Skeletal muscle tissue (tissue), 5 donors: ENCODE data around the gene SKP1. TPM values are rescaled to one million over a fixed set of nuclear protein-coding genes. Genes with fewer than 3 reads are reported as not detected.

Source experiments
- H3K27ac ChIP-seq: one replicate; pipeline ENCODE4 v1.7.0; 2013; ENCODE audit warnings: mild to moderate bottlenecking, low read depth, low read length, inconsistent platforms
- H3K27me3 ChIP-seq, 3 donors: one replicate each; pipeline ENCODE4 v1.7.0; 2013; ENCODE audit warnings: low read length in 3 of 3; ENCODE audit not compliant: control insufficient read depth in 3 of 3, insufficient read depth in 3 of 3
- H3K36me3 ChIP-seq, 3 donors: one replicate each; pipeline ENCODE4 v1.7.0; 2013; ENCODE audit warnings: low read length in 3 of 3; ENCODE audit not compliant: control insufficient read depth in 3 of 3, insufficient read depth in 3 of 3
- H3K4me1 ChIP-seq, 3 donors: one replicate each; pipeline ENCODE4 v1.7.0; 2013; ENCODE audit warnings: low read length in 3 of 3, mild to moderate bottlenecking in 3 of 3; ENCODE audit not compliant: control insufficient read depth in 3 of 3, insufficient read depth in 3 of 3
- H3K4me3 ChIP-seq, 3 donors: one replicate each; pipeline ENCODE4 v1.7.0; 2013; ENCODE audit warnings: low read length in 3 of 3
- H3K9ac ChIP-seq, 3 donors: one replicate each; pipeline ENCODE4 v1.7.0; 2013; ENCODE audit warnings: low read length in 3 of 3, mild to moderate bottlenecking in 3 of 3, moderate library complexity in 2 of 3, low read depth in 1 of 3
- H3K9me3 ChIP-seq, 3 donors: one replicate each; pipeline ENCODE4 v1.7.0; 2013; ENCODE audit warnings: low read length in 3 of 3; ENCODE audit not compliant: control insufficient read depth in 3 of 3
- small RNA-seq: library from RNA; depleted of rRNA; stranded (forward); fragments of <200 nt; gene quantifications from one replicate; pipeline ENCODE3, GENCODE V24; 2014
- total RNA-seq: library from RNA; depleted of rRNA; stranded (reverse); fragments of >200 nt; gene quantifications from one replicate; pipeline ENCODE4 v1.2.3, GENCODE V29; 2014
- donor health status: Osteomylitis.

The SKP1 gene
- total RNA-seq, 1 donor from 2014 or later, result 63.7 TPM

DNA sequence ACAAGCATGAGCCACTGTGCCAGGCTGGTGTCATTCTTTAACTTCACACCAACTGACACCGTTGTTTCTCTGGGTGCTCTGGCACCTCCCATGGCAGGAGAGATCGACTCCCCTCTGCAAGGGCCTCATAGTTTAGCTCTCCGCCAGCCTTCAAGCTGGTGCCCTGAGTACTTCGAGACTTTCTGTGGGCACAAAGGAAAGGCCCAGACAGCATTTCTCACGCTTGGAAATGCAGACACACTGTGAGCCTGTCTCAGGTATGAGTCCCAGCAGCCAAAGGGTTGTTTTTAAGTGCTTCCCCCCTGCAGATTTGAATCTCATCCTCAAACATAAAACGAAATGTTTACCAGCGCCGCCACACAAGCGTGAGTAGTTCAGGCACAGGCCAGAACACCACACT lies 73.4 kb downstream of the SKP1 start:
- Histone ChIP-seq H3K9ac (no peak overlapping the region), H3K9me3 (no peaks in the 10 kb centered on the region), H3K36me3 (no peaks in the 10 kb centered on the region), H3K4me3 (no peak overlapping the region), H3K27ac (no peak overlapping the region), H3K27me3 (no peaks in the 10 kb centered on the region), H3K4me1 (peaks cover 0 to 11% (median 3%) of the 10 kb centered on the region in 3 donors)

DNA sequence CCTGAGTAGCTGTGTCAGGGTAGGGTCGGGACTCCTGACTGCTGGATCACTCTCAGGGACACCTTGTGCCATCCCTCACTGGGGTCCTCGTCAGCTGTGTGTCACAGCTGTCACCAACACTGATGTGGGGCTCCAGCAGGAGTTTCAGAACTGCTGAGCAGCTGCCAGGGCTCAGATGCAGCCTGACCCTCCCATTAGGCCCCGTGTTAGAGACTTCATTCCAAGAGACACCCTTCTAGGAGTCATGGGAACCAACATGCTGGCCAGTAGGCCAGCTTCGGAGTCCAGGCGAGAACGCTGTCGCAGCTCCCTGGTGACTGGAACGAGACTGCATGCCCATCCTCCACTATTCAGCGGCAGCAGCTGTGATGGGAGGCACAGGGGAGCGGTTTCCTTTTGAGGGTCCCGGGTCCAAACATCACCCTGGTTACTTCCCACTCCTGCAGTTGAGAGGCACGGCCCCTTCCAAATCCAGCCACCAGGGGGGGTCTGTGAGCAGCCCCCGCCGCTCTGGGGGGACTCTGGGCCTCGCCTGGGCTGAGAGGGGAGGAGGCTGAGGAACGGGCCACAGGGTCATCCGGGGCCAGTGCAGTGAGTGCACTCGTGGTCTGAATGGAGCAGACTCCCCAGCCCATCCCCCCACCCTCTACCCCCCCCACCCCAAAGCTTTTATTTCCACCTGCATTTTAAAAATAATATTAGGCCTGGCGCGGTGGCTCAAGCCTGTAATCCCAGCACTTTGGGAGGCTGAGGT lies 74.9 kb downstream of the SKP1 start:
- Histone ChIP-seq H3K27me3 (no peaks in the 10 kb centered on the region), H3K36me3 (no peaks in the 10 kb centered on the region), H3K4me3 (no peak overlapping the region), H3K27ac (no peak overlapping the region), H3K4me1 (peaks cover 0 to 11% (median 3%) of the 10 kb centered on the region in 3 donors), H3K9ac (no peak overlapping the region), H3K9me3 (no peaks in the 10 kb centered on the region)

GRCh38 chr5:134100283-134101091 lies 76.3 kb downstream of the SKP1 start:
- H3K27ac ChIP-seq, result no peak overlapping the region

GRCh38 chr5:134099939-134100282 lies 76.8 kb downstream of the SKP1 start:
- Histone ChIP-seq H3K36me3 (no peaks in the 10 kb centered on the region), H3K9ac (no peak overlapping the region), H3K27me3 (no peaks in the 10 kb centered on the region), H3K9me3 (no peaks in the 10 kb centered on the region), H3K4me3 (no peak overlapping the region), H3K27ac (no peak overlapping the region), H3K4me1 (peaks cover 0 to 11% (median 3%) of the 10 kb centered on the region in 3 donors)

More at GRCh38 chr5:134100283-134101091, 76.3 kb downstream of the SKP1 start:
- H3K27me3 ChIP-seq, result no peaks in the 10 kb centered on the region
- no peak overlapping the region for H3K4me3 ChIP-seq
- peaks cover 0 to 11% (median 3%) of the 10 kb centered on the region in 3 donors for H3K4me1 ChIP-seq
- no peaks in the 10 kb centered on the region for H3K36me3 ChIP-seq
- H3K9ac ChIP-seq, result no peak overlapping the region
- H3K9me3 ChIP-seq, result no peaks in the 10 kb centered on the region

GRCh38 chr5:134099288-134099872 lies 77.4 kb downstream of the SKP1 start:
- Histone ChIP-seq H3K9me3 (no peaks in the 10 kb centered on the region), H3K4me3 (no peak overlapping the region), H3K27me3 (no peaks in the 10 kb centered on the region), H3K4me1 (peaks cover 0 to 11% (median 3%) of the 10 kb centered on the region in 3 donors), H3K27ac (no peak overlapping the region), H3K9ac (no peak overlapping the region), H3K36me3 (no peaks in the 10 kb centered on the region)

Small RNA genes within 50 kb of the gene (small RNA-seq; reads per million reads assigned to genes)
- gene MIR3661, result not detected

Other genes starting within 250 kb of the SKP1 start
- gene C5orf15, start 208.3 kb downstream of the SKP1 start, total RNA-seq, result 43.3 TPM
- 257 TPM for gene VDAC1, start 172.0 kb downstream of the SKP1 start, total RNA-seq
- 0.52 TPM for gene TCF7, start 62.3 kb downstream of the SKP1 start, total RNA-seq
- 47.0 TPM for gene PPP2CA, start 49.1 kb upstream of the SKP1 start, total RNA-seq
- gene CDKL3, start 190.2 kb upstream of the SKP1 start, total RNA-seq, result 7.8 TPM
- 67.8 TPM for gene UBE2B, start 194.6 kb upstream of the SKP1 start, total RNA-seq
- 37.1 TPM for gene CDKN2AIPNL, start 234.9 kb upstream of the SKP1 start, total RNA-seq